IPS-18c (cell line): ENCODE data around the gene ATXN1.
"Not testable (repeated sequence)": the region's sequence is repeated elsewhere in the genome, so short reads cannot be mapped to it uniquely, and the experiment has no call there.

Experiments used
- H3K4me3 ChIP-seq: 2 replicates; pipeline ENCODE4 v1.7.0; 2013; ENCODE audit warnings: low read depth, mild to moderate bottlenecking, low read length, moderate library complexity; ENCODE audit not compliant: insufficient read depth
- H3K9me3 ChIP-seq: one replicate; pipeline ENCODE4 v1.6.1; 2013; ENCODE audit warnings: mild to moderate bottlenecking, low read length, moderate library complexity; ENCODE audit not compliant: control insufficient read depth, insufficient read depth

ATXN1 gene

GRCh38 chr6:16540804-16541752, 220.2 kb downstream of the ATXN1 start:
- no peaks in the 10 kb centered on the region for H3K9me3 ChIP-seq
- no peak overlapping the region for H3K4me3 ChIP-seq

GRCh38 chr6:16540383-16540782, 220.9 kb downstream of the ATXN1 start:
- not testable (repeated sequence) for H3K9me3 ChIP-seq, H3K4me3 ChIP-seq

GRCh38 chr6:16539086-16539931, 222.0 kb downstream of the ATXN1 start:
- Histone ChIP-seq H3K4me3 (no peak overlapping the region), H3K9me3 (no peaks in the 10 kb centered on the region)

- no peak overlapping the region for H3K4me3 ChIP-seq
- no peaks in the 10 kb centered on the region for H3K9me3 ChIP-seq
Observed at GRCh38 chr6:16535564-16535963, 225.7 kb downstream of the ATXN1 start.

GRCh38 chr6:16533721-16534136, 227.5 kb downstream of the ATXN1 start:
- Histone ChIP-seq H3K4me3 (no peak overlapping the region), H3K9me3 (no peaks in the 10 kb centered on the region)

GRCh38 chr6:16533210-16533609, 228.1 kb downstream of the ATXN1 start:
- Histone ChIP-seq H3K4me3 (no peak overlapping the region), H3K9me3 (no peaks in the 10 kb centered on the region)

- H3K9me3 ChIP-seq, result no peaks in the 10 kb centered on the region
- no peak overlapping the region for H3K4me3 ChIP-seq
Observed at GRCh38 chr6:16527691-16528090, 233.6 kb downstream of the ATXN1 start.

GRCh38 chr6:16524380-16524707, 236.9 kb downstream of the ATXN1 start:
- no peaks in the 10 kb centered on the region for H3K9me3 ChIP-seq
- no peak overlapping the region for H3K4me3 ChIP-seq

- no peaks in the 10 kb centered on the region for H3K9me3 ChIP-seq
- no peak overlapping the region for H3K4me3 ChIP-seq
Observed at GRCh38 chr6:16523606-16524379, 237.5 kb downstream of the ATXN1 start.

GRCh38 chr6:16522937-16523336, 238.3 kb downstream of the ATXN1 start:
- no peaks in the 10 kb centered on the region for H3K9me3 ChIP-seq
- no peak overlapping the region for H3K4me3 ChIP-seq

GRCh38 chr6:16521528-16521927, 239.7 kb downstream of the ATXN1 start:
- Histone ChIP-seq H3K9me3 (no peaks in the 10 kb centered on the region), H3K4me3 (no peak overlapping the region)

- Histone ChIP-seq H3K4me3 (no peak overlapping the region), H3K9me3 (no peaks in the 10 kb centered on the region)
Observed at GRCh38 chr6:16519265-16520242, 241.7 kb downstream of the ATXN1 start.

- H3K4me3 ChIP-seq, result no peak overlapping the region
Observed at GRCh38 chr6:16518265-16518664, 243.0 kb downstream of the ATXN1 start.

GRCh38 chr6:16514249-16514648, 247.0 kb downstream of the ATXN1 start:
- no peak overlapping the region for H3K4me3 ChIP-seq
- peaks cover 3% of the 10 kb centered on the region for H3K9me3 ChIP-seq

More at GRCh38 chr6:16518265-16518664, 243.0 kb downstream of the ATXN1 start:
- H3K9me3 ChIP-seq, result peaks cover 3% of the 10 kb centered on the region

- Histone ChIP-seq H3K4me3 (no peak overlapping the region), H3K9me3 (peaks cover 3% of the 10 kb centered on the region)
Observed at GRCh38 chr6:16512544-16513290, 248.5 kb downstream of the ATXN1 start.
